ENCODE results near the gene HNRNPUL1. TPM values are rescaled to one million over a fixed set of nuclear protein-coding genes. Genes with fewer than 3 reads are reported as not detected.

The HNRNPUL1 gene
- total and polyA plus RNA-seq, 2 donors (not counting 1 experiment from before 2014, with no cell fraction given), result 60.7 to 273 TPM

GRCh38 chr19:41218249-41218614 is 45.9 kb upstream of the HNRNPUL1 start:
- Mint-ChIP-seq H3K4me3 (no peak overlapping the region), H3K4me1 (peaks cover 2% of the 10 kb centered on the region), H3K9me3 (ENCODE audit: insufficient read depth) (no peaks in the 10 kb centered on the region), H3K27ac (no peak overlapping the region), H3K27me3 (peaks cover 41% of the 10 kb centered on the region)
- DNase-seq (no peak), ATAC-seq (ENCODE audit: low read depth) (no peak)
- ChIA-PET CTCF (no interaction called here), POLR2A (no interaction called here)
- Histone ChIP-seq H3K36me3 (replicated peaks in 1 of 2; ENCODE audit: control extremely low read depth in 1 of 2, control insufficient read depth in 1 of 2, extremely low read depth in 1 of 2, insufficient read depth in 2 of 2, low read length in 1 of 2) (no peaks in the 10 kb centered on the region), H2AFZ (ENCODE audit: insufficient read depth, low read depth, low read length, poor library complexity, severe bottlenecking) (no peak overlapping the region), H4K20me1 (ENCODE audit: control insufficient read depth, insufficient read depth, low read length, poor library complexity, severe bottlenecking) (no peaks in the 10 kb centered on the region), H3K79me2 (ENCODE audit: control insufficient read depth, insufficient read depth, low read length) (no peaks in the 10 kb centered on the region), H3K4me2 (replicated peaks; ENCODE audit: low read depth, low read length, poor library complexity, severe bottlenecking) (no peak overlapping the region), H3K27ac (ENCODE audit: low read length in 2 of 2) (no peak overlapping the region), H3K27me3 (replicated peaks in 1 of 4; ENCODE audit: control extremely low read depth in 1 of 4, control insufficient read depth in 3 of 4, insufficient read depth in 4 of 4, low read length in 3 of 4) (peaks cover 0 to 15% (median 3%) of the 10 kb centered on the region in 4 experiments), H3K4me3 (ENCODE audit: control extremely low read depth in 1 of 5, extremely low read depth in 1 of 5, insufficient read depth in 1 of 5, low read depth in 2 of 5, low read length in 4 of 5) (no peak overlapping the region), H3K9me3 (ENCODE audit: control extremely low read depth in 1 of 3, control insufficient read depth in 2 of 3, insufficient read depth in 1 of 3, low read length in 2 of 3) (no peaks in the 10 kb centered on the region), H3K4me1 (ENCODE audit: control insufficient read depth in 2 of 2, insufficient read depth in 2 of 2, low read length in 2 of 2) (no peaks in the 10 kb centered on the region), H3K9ac (ENCODE audit: low read length) (no peak overlapping the region)
- intact Hi-C loops (cut with micrococcal nuclease), result no loop called here
- WGBS (ENCODE audit: insufficient coverage), result 72% methylated on average over 5 of the region's 7 CpGs
- TF ChIP-seq CTCF (IDR thresholded peaks at IDR 0.05) (no peak), EZH2 (IDR thresholded peaks at IDR 0.05; ENCODE audit: borderline replicate concordance, insufficient read depth, low read depth, low read length, poor library complexity, severe bottlenecking) (no peak)

- Histone ChIP-seq H3K4me3 (ENCODE audit: control extremely low read depth in 1 of 5, extremely low read depth in 1 of 5, insufficient read depth in 1 of 5, low read depth in 2 of 5, low read length in 4 of 5) (no peak within 1 kb of the TSS), H3K79me2 (ENCODE audit: control insufficient read depth, insufficient read depth, low read length) (no peaks in the 10 kb centered on the region), H3K9me3 (ENCODE audit: control extremely low read depth in 1 of 3, control insufficient read depth in 2 of 3, insufficient read depth in 1 of 3, low read length in 2 of 3) (no peaks in the 10 kb centered on the region), H3K27ac (ENCODE audit: low read length in 2 of 2) (no peak within 1 kb of the TSS), H2AFZ (ENCODE audit: insufficient read depth, low read depth, low read length, poor library complexity, severe bottlenecking) (no peak within 1 kb of the TSS), H3K9ac (ENCODE audit: low read length) (no peak within 1 kb of the TSS), H4K20me1 (ENCODE audit: control insufficient read depth, insufficient read depth, low read length, poor library complexity, severe bottlenecking) (no peaks in the 10 kb centered on the region), H3K27me3 (replicated peaks in 1 of 4; ENCODE audit: control extremely low read depth in 1 of 4, control insufficient read depth in 3 of 4, insufficient read depth in 4 of 4, low read length in 3 of 4) (peaks cover 0 to 15% (median 3%) of the 10 kb centered on the region in 4 experiments), H3K4me2 (replicated peaks; ENCODE audit: low read depth, low read length, poor library complexity, severe bottlenecking) (no peak within 1 kb of the TSS), H3K4me1 (ENCODE audit: control insufficient read depth in 2 of 2, insufficient read depth in 2 of 2, low read length in 2 of 2) (no peaks in the 10 kb centered on the region), H3K36me3 (replicated peaks in 1 of 2; ENCODE audit: control extremely low read depth in 1 of 2, control insufficient read depth in 1 of 2, extremely low read depth in 1 of 2, insufficient read depth in 2 of 2, low read length in 1 of 2) (no peaks in the 10 kb centered on the region)
- no peak within 1 kb of the TSS for H3K27ac Mint-ChIP-seq
- WGBS (ENCODE audit: insufficient coverage), result 33% methylated on average over 26 of the region's 32 CpGs
- H3K4me1 Mint-ChIP-seq, result peaks cover 2% of the 10 kb centered on the region
- TF ChIP-seq CTCF (IDR thresholded peaks at IDR 0.05) (no peak), EZH2 (IDR thresholded peaks at IDR 0.05; ENCODE audit: borderline replicate concordance, insufficient read depth, low read depth, low read length, poor library complexity, severe bottlenecking) (no peak)
- ATAC-seq (ENCODE audit: low read depth) (no peak), DNase-seq (no peak)
- no peak within 1 kb of the TSS for H3K4me3 Mint-ChIP-seq
- peaks cover 47% of the 10 kb centered on the region for H3K27me3 Mint-ChIP-seq
- no peaks in the 10 kb centered on the region for H3K9me3 Mint-ChIP-seq (ENCODE audit: insufficient read depth)
- ChIA-PET CTCF (no interaction called here), POLR2A (no interaction called here)
- intact Hi-C loops (cut with micrococcal nuclease), result no loop called here
Observed at GRCh38 chr19:41218615-41219507, 45.3 kb upstream of the HNRNPUL1 start, which contains the start of gene AXL. TSS of gene AXL (plus strand) at chr19:41219223. CDS start at chr19:41219393, 170 bp downstream.

Measured in B cell (primary cell).